Tibial artery (tissue), 4 donors: ENCODE measurements around the gene FYTTD1.
"Not testable (repeated sequence)": the region's sequence is repeated elsewhere in the genome, so short reads cannot be mapped to it uniquely, and the experiment has no call there.

Source experiments
- DNase-seq, 2 donors: peaks; one replicate each; pipeline ENCODE4 v3.0.0-alpha.2; 2019
- H3K27ac ChIP-seq, 2 donors: fragments of 200-600 bp; sonication (generic) in 1 of 2; 1 replicate in 1 of 2; 2 replicates in 1 of 2; pipeline ENCODE4 v1.5.1; 2018 to 2019; ENCODE audit warnings: mild to moderate bottlenecking in 1 of 2
- H3K27me3 ChIP-seq, 2 donors: fragments of 200-600 bp; sonication (generic) in 1 of 2; one replicate each; pipeline versions ENCODE4 v1.5.1 to v1.6.0; 2016 to 2019
- H3K36me3 ChIP-seq, 3 donors: fragments of 200-600 bp; sonication (generic) in 2 of 3; one replicate each; pipeline ENCODE4 v1.5.1; 2016 to 2019; ENCODE audit warnings: mild to moderate bottlenecking in 2 of 3
- H3K4me1 ChIP-seq, 4 donors: fragments of 200-600 bp; sonication (generic) in 2 of 4; 1 replicate in 3 of 4; 2 replicates in 1 of 4; pipeline ENCODE4 v1.5.1; 2016 to 2019
- H3K4me3 ChIP-seq, 2 donors: fragments of 200-600 bp; sonication (generic) in 1 of 2; 1 replicate in 1 of 2; 2 replicates in 1 of 2; pipeline ENCODE4 v1.5.1; 2018 to 2019; ENCODE audit warnings: mild to moderate bottlenecking in 2 of 2
- H3K9me3 ChIP-seq, 3 donors: fragments of 200-600 bp; sonication (generic) in 1 of 3; one replicate each; pipeline ENCODE4 v1.5.1; 2016 to 2019
- CTCF ChIP-seq, 2 experiments: fragments of 200-600 bp in 1 of 2; fragments of 450-650 bp in 1 of 2; IDR thresholded peaks; one replicate each; pipeline ENCODE4 v1.5.1; 2017 to 2019; ENCODE audit warnings: antibody characterized with exemption in 2 of 2, mild to moderate bottlenecking in 1 of 2, moderate library complexity in 1 of 2
- intact Hi-C: fragments of 100-400 bp; cut with DNase I; formaldehyde crosslinking; loops from one replicate; pipeline ENCODE4 v1.15.0; 2023; ENCODE audit warnings: low total_unique reads

Gene FYTTD1

GRCh38 chr3:197722734-197723133 lies 26.9 kb upstream of the FYTTD1 start:
- Histone ChIP-seq H3K4me3 (no peak overlapping the region), H3K36me3 (peaks cover 0 to 3% (median 0%) of the 10 kb centered on the region in 3 donors), H3K4me1 (peaks cover 0 to 8% (median 0%) of the 10 kb centered on the region in 4 donors), H3K27me3 (no peaks in the 10 kb centered on the region), H3K27ac (no peak overlapping the region), H3K9me3 (no peaks in the 10 kb centered on the region)
- no peak for DNase-seq
- TF ChIP-seq CTCF (IDR thresholded peaks at IDR 0.05), result no peak
- intact Hi-C loops, result no loop called here

GRCh38 chr3:197727878-197728277 lies 21.8 kb upstream of the FYTTD1 start:
- H3K4me1 ChIP-seq, H3K27ac ChIP-seq, intact Hi-C loops, H3K27me3 ChIP-seq, H3K4me3 ChIP-seq, H3K9me3 ChIP-seq, DNase-seq, H3K36me3 ChIP-seq: not testable (repeated sequence)

GRCh38 chr3:197728487-197728886 lies 21.2 kb upstream of the FYTTD1 start:
- Histone ChIP-seq H3K4me1 (peaks cover 0 to 5% (median 0%) of the 10 kb centered on the region in 4 donors), H3K36me3 (no peaks in the 10 kb centered on the region), H3K9me3 (no peaks in the 10 kb centered on the region), H3K27me3 (no peaks in the 10 kb centered on the region), H3K4me3 (no peak overlapping the region), H3K27ac (no peak overlapping the region)
- no peak for DNase-seq
- intact Hi-C loops, result no loop called here
- TF ChIP-seq CTCF (IDR thresholded peaks at IDR 0.05), result no peak

- Histone ChIP-seq H3K36me3 (no peaks in the 10 kb centered on the region), H3K27me3 (no peaks in the 10 kb centered on the region), H3K9me3 (no peaks in the 10 kb centered on the region), H3K4me1 (peaks cover 0 to 11% (median 4%) of the 10 kb centered on the region in 4 donors), H3K27ac (no peak overlapping the region), H3K4me3 (no peak overlapping the region)
- TF ChIP-seq CTCF (IDR thresholded peaks at IDR 0.05), result no peak
- intact Hi-C loops, result no loop called here
- no peak for DNase-seq
These were observed 19.5 kb upstream of the FYTTD1 start for GRCh38 chr3:197730200-197730599.

GRCh38 chr3:197730770-197731169 lies 18.9 kb upstream of the FYTTD1 start:
- H3K9me3 ChIP-seq, H3K27me3 ChIP-seq, H3K27ac ChIP-seq, DNase-seq, H3K4me3 ChIP-seq, intact Hi-C loops, H3K36me3 ChIP-seq: not testable (repeated sequence)
- H3K4me1 ChIP-seq, result peaks cover 0 to 16% (median 9%) of the 10 kb centered on the region in 4 donors

GRCh38 chr3:197731483-197731882 lies 18.2 kb upstream of the FYTTD1 start:
- H3K27me3 ChIP-seq, DNase-seq, intact Hi-C loops, H3K9me3 ChIP-seq, H3K4me3 ChIP-seq, H3K36me3 ChIP-seq, H3K27ac ChIP-seq: not testable (repeated sequence)
- H3K4me1 ChIP-seq, result peaks cover 0 to 19% (median 11%) of the 10 kb centered on the region in 4 donors

- no peak overlapping the region for H3K4me3 ChIP-seq
- H3K27me3 ChIP-seq, result no peaks in the 10 kb centered on the region
- no peaks in the 10 kb centered on the region for H3K36me3 ChIP-seq
- peaks cover 0 to 27% (median 13%) of the 10 kb centered on the region in 4 donors for H3K4me1 ChIP-seq
- TF ChIP-seq CTCF (IDR thresholded peaks at IDR 0.05), result no peak
- H3K27ac ChIP-seq, result no peak overlapping the region
- intact Hi-C loops, result no loop called here
- H3K9me3 ChIP-seq, result no peaks in the 10 kb centered on the region
- no peak for DNase-seq
These were observed 16.6 kb upstream of the FYTTD1 start for GRCh38 chr3:197733042-197733441.
